GM23338 (cell line): ENCODE measurements around the gene KRT9.

Experiments used
- CREB1 ChIP-seq: fragments of 250-450 bp; sonication (Bioruptor Pico); IDR thresholded peaks from 2 replicates; pipeline ENCODE4 v1.5.0; 2020; ENCODE audit warnings: low read depth, mild to moderate bottlenecking, moderate library complexity
- EZH2 ChIP-seq: fragments of 200-600 bp; sonication (generic); IDR thresholded peaks from one replicate; pipeline ENCODE4 v1.8.0; 2017; ENCODE audit warnings: antibody characterized with exemption, mild to moderate bottlenecking, low read depth; ENCODE audit not compliant: unreplicated experiment
- EZH2phosphoT487 ChIP-seq: fragments of 200-600 bp; sonication (generic); IDR thresholded peaks from one replicate; pipeline ENCODE4 v1.8.1; 2018; ENCODE audit warnings: antibody characterized with exemption; ENCODE audit not compliant: unreplicated experiment
- JUNB ChIP-seq: IDR thresholded peaks from one replicate; pipeline ENCODE4 v1.6.1; 2016; ENCODE audit warnings: antibody characterized with exemption; ENCODE audit not compliant: unreplicated experiment
- POLR2AphosphoS5 ChIP-seq: IDR thresholded peaks from 2 replicates; pipeline ENCODE4 v1.6.1; 2016; ENCODE audit warnings: antibody characterized with exemption, low read depth
- ZNF114 ChIP-seq: fragments of 250-450 bp; sonication (Bioruptor Pico); IDR thresholded peaks from 2 replicates; pipeline ENCODE4 v1.5.0; 2020; ENCODE audit warnings: mild to moderate bottlenecking, moderate library complexity
- ZNF331 ChIP-seq: fragments of 250-450 bp; sonication (Bioruptor Pico); IDR thresholded peaks from 2 replicates; pipeline ENCODE4 v1.5.0; 2020; ENCODE audit warnings: low read depth, mild to moderate bottlenecking, moderate library complexity
- TF ChIP-seq, protein P1 (sequence below), 2 experiments: fragments of 200-600 bp in 1 of 2; sonication (generic) in 1 of 2; conservative IDR thresholded peaks; 2 replicates each; pipeline versions ENCODE4 v1.5.1 to v1.6.1; 2016 to 2017; ENCODE audit warnings: antibody characterized with exemption in 2 of 2, low read depth in 2 of 2, mild to moderate bottlenecking in 2 of 2, moderate library complexity in 1 of 2
- TF ChIP-seq, protein P2 (sequence below): IDR thresholded peaks from one replicate; pipeline ENCODE4 v1.6.1; 2018; ENCODE audit warnings: antibody characterized with exemption; ENCODE audit not compliant: unreplicated experiment
- TF ChIP-seq, protein P3 (sequence below): IDR thresholded peaks from 2 replicates; pipeline ENCODE4 v1.6.1; 2016; ENCODE audit warnings: antibody characterized with exemption

DNA sequence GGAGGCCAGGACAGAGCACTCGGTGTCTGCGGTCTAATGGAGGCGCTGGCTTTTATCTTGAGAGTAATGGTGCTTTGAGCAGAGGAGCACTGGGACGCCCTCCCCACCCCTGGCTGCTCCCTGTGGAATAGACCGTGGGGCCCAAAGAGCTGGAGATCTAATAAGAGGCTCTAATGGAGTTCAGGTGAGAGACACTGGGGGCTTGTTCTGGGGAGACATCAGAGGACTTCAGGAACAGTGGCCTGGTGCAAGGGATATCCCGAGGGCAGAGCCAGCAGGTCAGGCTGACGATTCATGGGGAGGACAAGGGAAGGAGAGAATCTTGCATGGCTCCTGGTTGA lies 34.3 kb downstream of the KRT9 start:
- TF ChIP-seq CREB1 (CRISPR knock-in tag) (no peak), ZNF331 (CRISPR knock-in tag) (no peak), EZH2 (no peak), POLR2AphosphoS5 (no peak), EZH2phosphoT487 (no peak), ZNF114 (no peak), JUNB (no peak)
- TF ChIP-seq, protein P1, sequence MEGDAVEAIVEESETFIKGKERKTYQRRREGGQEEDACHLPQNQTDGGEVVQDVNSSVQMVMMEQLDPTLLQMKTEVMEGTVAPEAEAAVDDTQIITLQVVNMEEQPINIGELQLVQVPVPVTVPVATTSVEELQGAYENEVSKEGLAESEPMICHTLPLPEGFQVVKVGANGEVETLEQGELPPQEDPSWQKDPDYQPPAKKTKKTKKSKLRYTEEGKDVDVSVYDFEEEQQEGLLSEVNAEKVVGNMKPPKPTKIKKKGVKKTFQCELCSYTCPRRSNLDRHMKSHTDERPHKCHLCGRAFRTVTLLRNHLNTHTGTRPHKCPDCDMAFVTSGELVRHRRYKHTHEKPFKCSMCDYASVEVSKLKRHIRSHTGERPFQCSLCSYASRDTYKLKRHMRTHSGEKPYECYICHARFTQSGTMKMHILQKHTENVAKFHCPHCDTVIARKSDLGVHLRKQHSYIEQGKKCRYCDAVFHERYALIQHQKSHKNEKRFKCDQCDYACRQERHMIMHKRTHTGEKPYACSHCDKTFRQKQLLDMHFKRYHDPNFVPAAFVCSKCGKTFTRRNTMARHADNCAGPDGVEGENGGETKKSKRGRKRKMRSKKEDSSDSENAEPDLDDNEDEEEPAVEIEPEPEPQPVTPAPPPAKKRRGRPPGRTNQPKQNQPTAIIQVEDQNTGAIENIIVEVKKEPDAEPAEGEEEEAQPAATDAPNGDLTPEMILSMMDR (conservative IDR thresholded peaks at IDR 0.05; ENCODE audit: low read depth in 2 of 2) = no peak
- TF ChIP-seq, protein P2, sequence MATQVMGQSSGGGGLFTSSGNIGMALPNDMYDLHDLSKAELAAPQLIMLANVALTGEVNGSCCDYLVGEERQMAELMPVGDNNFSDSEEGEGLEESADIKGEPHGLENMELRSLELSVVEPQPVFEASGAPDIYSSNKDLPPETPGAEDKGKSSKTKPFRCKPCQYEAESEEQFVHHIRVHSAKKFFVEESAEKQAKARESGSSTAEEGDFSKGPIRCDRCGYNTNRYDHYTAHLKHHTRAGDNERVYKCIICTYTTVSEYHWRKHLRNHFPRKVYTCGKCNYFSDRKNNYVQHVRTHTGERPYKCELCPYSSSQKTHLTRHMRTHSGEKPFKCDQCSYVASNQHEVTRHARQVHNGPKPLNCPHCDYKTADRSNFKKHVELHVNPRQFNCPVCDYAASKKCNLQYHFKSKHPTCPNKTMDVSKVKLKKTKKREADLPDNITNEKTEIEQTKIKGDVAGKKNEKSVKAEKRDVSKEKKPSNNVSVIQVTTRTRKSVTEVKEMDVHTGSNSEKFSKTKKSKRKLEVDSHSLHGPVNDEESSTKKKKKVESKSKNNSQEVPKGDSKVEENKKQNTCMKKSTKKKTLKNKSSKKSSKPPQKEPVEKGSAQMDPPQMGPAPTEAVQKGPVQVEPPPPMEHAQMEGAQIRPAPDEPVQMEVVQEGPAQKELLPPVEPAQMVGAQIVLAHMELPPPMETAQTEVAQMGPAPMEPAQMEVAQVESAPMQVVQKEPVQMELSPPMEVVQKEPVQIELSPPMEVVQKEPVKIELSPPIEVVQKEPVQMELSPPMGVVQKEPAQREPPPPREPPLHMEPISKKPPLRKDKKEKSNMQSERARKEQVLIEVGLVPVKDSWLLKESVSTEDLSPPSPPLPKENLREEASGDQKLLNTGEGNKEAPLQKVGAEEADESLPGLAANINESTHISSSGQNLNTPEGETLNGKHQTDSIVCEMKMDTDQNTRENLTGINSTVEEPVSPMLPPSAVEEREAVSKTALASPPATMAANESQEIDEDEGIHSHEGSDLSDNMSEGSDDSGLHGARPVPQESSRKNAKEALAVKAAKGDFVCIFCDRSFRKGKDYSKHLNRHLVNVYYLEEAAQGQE = no peak
- TF ChIP-seq, protein P3, sequence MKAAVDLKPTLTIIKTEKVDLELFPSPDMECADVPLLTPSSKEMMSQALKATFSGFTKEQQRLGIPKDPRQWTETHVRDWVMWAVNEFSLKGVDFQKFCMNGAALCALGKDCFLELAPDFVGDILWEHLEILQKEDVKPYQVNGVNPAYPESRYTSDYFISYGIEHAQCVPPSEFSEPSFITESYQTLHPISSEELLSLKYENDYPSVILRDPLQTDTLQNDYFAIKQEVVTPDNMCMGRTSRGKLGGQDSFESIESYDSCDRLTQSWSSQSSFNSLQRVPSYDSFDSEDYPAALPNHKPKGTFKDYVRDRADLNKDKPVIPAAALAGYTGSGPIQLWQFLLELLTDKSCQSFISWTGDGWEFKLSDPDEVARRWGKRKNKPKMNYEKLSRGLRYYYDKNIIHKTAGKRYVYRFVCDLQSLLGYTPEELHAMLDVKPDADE = no peak
